LNCaP clone FGC (cell line): ENCODE data around the gene CCNB1IP1.
A peak's percentile ranks its signal among the peaks of the same experiment; 100 is the strongest.

Source experiments
- DNase-seq: peaks from one replicate; pipeline ENCODE4 v3.0.0-alpha.2; 2011; ENCODE audit warnings: low read depth
- H3K4me3 ChIP-seq: 2 replicates; pipeline ENCODE4 v1.5.1; 2011; ENCODE audit warnings: mild to moderate bottlenecking, low read depth, low read length, control low read depth
- CTCF ChIP-seq: IDR thresholded peaks from 2 replicates; pipeline ENCODE4 v1.5.1; 2012; ENCODE audit warnings: mild to moderate bottlenecking; ENCODE audit not compliant: control insufficient read depth, insufficient read depth; ENCODE audit errors: extremely low read depth

Gene CCNB1IP1

GRCh38 chr14:20332788-20333493 lies at the start of gene CCNB1IP1:
Gene CCNB1IP1 (minus strand): TSS chr14:20333279. CDS start chr14:20316523, 16,756 bp downstream.
- H3K4me3 ChIP-seq, result peak within 1 kb of the TSS; percentile 83
- no peak for TF ChIP-seq CTCF
- peak; percentile 91 for DNase-seq

- no peak for DNase-seq
- no peak overlapping the region for H3K4me3 ChIP-seq
- no peak for TF ChIP-seq CTCF
These were observed 49.4 kb upstream of the CCNB1IP1 start for GRCh38 chr14:20382526-20382925.

- H3K4me3 ChIP-seq, result no peak overlapping the region
- DNase-seq, result no peak
- no peak for TF ChIP-seq CTCF
These were observed 48.3 kb upstream of the CCNB1IP1 start for GRCh38 chr14:20381341-20381740.

- TF ChIP-seq CTCF, result no peak
- DNase-seq, result no peak
- H3K4me3 ChIP-seq, result no peak overlapping the region
These were observed 47.6 kb upstream of the CCNB1IP1 start for GRCh38 chr14:20380681-20381080.

GRCh38 chr14:20379743-20380142 lies 46.7 kb upstream of the CCNB1IP1 start:
- no peak overlapping the region for H3K4me3 ChIP-seq
- DNase-seq, result no peak
- no peak for TF ChIP-seq CTCF

GRCh38 chr14:20377171-20377570 lies 44.1 kb upstream of the CCNB1IP1 start:
- TF ChIP-seq CTCF, result no peak
- H3K4me3 ChIP-seq, result no peak overlapping the region
- no peak for DNase-seq

GRCh38 chr14:20376071-20376588 lies 43.1 kb upstream of the CCNB1IP1 start:
- H3K4me3 ChIP-seq, result no peak overlapping the region
- no peak for DNase-seq
- TF ChIP-seq CTCF, result no peak
